PFSK-1 (cell line): ENCODE data around the gene SEC24C.

Experiments
- FOXP2 ChIP-seq: optimal IDR thresholded peaks from 2 replicates; pipeline ENCODE3; 2011; ENCODE audit warnings: borderline replicate concordance, control low read depth, inconsistent platforms; ENCODE audit not compliant: insufficient read depth; ENCODE audit errors: extremely low read length, extremely low read depth
- POLR2AphosphoS5 ChIP-seq: IDR thresholded peaks from 2 replicates; pipeline ENCODE4 v1.6.1; 2012; ENCODE audit warnings: low read depth, mild to moderate bottlenecking, control low read depth, low read length, moderate library complexity
- SIN3A ChIP-seq: IDR thresholded peaks from 2 replicates; pipeline ENCODE4 v1.6.1; 2012; ENCODE audit warnings: mild to moderate bottlenecking, low read length, moderate library complexity, borderline replicate concordance; ENCODE audit not compliant: insufficient read depth
- TAF1 ChIP-seq: IDR thresholded peaks from 2 replicates; pipeline ENCODE4 v1.6.1; 2012; ENCODE audit warnings: low read length, control low read depth, borderline replicate concordance; ENCODE audit not compliant: insufficient read depth
- TF ChIP-seq, protein P1 (sequence below), 2 experiments: IDR thresholded peaks; 2 replicates each; pipeline versions ENCODE4 v1.6.1 to v1.8.0; 2011 to 2012; ENCODE audit warnings: low read depth in 2 of 2, low read length in 2 of 2, control low read depth in 1 of 2, inconsistent platforms in 1 of 2, mild to moderate bottlenecking in 1 of 2, moderate library complexity in 1 of 2; ENCODE audit not compliant: insufficient read depth in 1 of 2

DNA sequence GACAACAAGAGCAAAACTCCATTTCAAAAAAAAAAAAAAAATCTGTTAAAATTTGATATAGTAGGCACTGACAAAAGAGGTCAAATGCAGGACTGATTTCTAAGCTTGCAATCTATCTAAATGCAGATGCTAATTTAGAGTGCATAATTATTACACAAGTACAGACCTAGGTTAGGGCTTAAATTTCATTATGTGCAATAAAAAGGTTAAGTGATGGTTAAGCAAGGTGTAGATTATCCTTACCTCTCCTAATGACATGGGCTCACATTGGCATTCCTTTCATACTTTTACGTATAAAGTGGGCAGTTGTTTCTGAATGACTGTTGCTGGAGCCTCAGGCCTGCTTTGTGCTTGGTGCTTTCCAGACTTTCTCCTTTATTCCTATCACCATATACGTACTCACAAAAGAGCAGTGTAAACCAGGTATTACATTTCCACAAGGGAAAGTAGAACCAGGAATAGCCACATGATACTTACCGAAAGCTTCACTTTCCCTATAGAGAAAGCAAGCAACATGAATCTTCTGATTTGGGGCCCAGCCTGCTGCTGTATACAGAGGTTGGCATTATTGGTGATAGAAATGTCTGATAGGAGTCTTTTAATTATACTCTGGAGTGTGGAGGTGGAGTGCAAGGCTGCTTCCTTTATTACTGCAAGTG lies 35.5 kb downstream of the SEC24C start:
- TF ChIP-seq POLR2AphosphoS5, result 0 out of 2 replicates have a peak, but pooled peaks have one; percentile 25
- TF ChIP-seq, protein P1, sequence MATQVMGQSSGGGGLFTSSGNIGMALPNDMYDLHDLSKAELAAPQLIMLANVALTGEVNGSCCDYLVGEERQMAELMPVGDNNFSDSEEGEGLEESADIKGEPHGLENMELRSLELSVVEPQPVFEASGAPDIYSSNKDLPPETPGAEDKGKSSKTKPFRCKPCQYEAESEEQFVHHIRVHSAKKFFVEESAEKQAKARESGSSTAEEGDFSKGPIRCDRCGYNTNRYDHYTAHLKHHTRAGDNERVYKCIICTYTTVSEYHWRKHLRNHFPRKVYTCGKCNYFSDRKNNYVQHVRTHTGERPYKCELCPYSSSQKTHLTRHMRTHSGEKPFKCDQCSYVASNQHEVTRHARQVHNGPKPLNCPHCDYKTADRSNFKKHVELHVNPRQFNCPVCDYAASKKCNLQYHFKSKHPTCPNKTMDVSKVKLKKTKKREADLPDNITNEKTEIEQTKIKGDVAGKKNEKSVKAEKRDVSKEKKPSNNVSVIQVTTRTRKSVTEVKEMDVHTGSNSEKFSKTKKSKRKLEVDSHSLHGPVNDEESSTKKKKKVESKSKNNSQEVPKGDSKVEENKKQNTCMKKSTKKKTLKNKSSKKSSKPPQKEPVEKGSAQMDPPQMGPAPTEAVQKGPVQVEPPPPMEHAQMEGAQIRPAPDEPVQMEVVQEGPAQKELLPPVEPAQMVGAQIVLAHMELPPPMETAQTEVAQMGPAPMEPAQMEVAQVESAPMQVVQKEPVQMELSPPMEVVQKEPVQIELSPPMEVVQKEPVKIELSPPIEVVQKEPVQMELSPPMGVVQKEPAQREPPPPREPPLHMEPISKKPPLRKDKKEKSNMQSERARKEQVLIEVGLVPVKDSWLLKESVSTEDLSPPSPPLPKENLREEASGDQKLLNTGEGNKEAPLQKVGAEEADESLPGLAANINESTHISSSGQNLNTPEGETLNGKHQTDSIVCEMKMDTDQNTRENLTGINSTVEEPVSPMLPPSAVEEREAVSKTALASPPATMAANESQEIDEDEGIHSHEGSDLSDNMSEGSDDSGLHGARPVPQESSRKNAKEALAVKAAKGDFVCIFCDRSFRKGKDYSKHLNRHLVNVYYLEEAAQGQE (IDR thresholded peaks at IDR 0.05; ENCODE audit: insufficient read depth in 1 of 2, low read depth in 2 of 2, low read length in 2 of 2), result no peak
- no peak for TF ChIP-seq TAF1
- TF ChIP-seq SIN3A, result no peak
- no peak for TF ChIP-seq FOXP2
